HG03095 (cell line): ENCODE results near the gene CA10.

Experiments used
- ATAC-seq: cut with Tn5 transposase; IDR thresholded peaks from one replicate; pipeline ENCODE4 v1.9.1; 2021; ENCODE audit warnings: moderate library complexity; ENCODE audit not compliant: unreplicated experiment

Gene CA10

GRCh38 chr17:51661403-51661802, 497.1 kb downstream of the CA10 start:
- ATAC-seq = no peak

- ATAC-seq = no peak
Observed at GRCh38 chr17:51660266-51660665, 498.2 kb downstream of the CA10 start.

- no peak for ATAC-seq
Observed at GRCh38 chr17:51657224-51657623, 501.3 kb downstream of the CA10 start.

GRCh38 chr17:51653878-51654277, 504.6 kb downstream of the CA10 start:
- no peak for ATAC-seq

- ATAC-seq = no peak
Observed at GRCh38 chr17:51652529-51652928, 506.0 kb downstream of the CA10 start.

GRCh38 chr17:51651513-51652298, 506.8 kb downstream of the CA10 start:
- ATAC-seq = no peak

- ATAC-seq = no peak
Observed at GRCh38 chr17:51650772-51651171, 507.7 kb downstream of the CA10 start.

- no peak for ATAC-seq
Observed at GRCh38 chr17:51650202-51650601, 508.3 kb downstream of the CA10 start.

- no peak for ATAC-seq
Observed at GRCh38 chr17:51647826-51648225, 510.7 kb downstream of the CA10 start.

GRCh38 chr17:51647067-51647466, 511.4 kb downstream of the CA10 start:
- ATAC-seq = no peak

- no peak for ATAC-seq
Observed at GRCh38 chr17:51646539-51646938, 512.0 kb downstream of the CA10 start.

GRCh38 chr17:51645056-51645455, 513.5 kb downstream of the CA10 start:
- no peak for ATAC-seq

GRCh38 chr17:51643702-51644490, 514.6 kb downstream of the CA10 start:
- ATAC-seq = no peak

GRCh38 chr17:51642029-51642428, 516.5 kb downstream of the CA10 start:
- no peak for ATAC-seq

GRCh38 chr17:51640108-51640622, 518.3 kb downstream of the CA10 start:
- no peak for ATAC-seq

- ATAC-seq = no peak
Observed at GRCh38 chr17:51638971-51639370, 519.5 kb downstream of the CA10 start.

- ATAC-seq = no peak
Observed at GRCh38 chr17:51636291-51636690, 522.2 kb downstream of the CA10 start.

- ATAC-seq = no peak
Observed at GRCh38 chr17:51630101-51630671, 528.3 kb downstream of the CA10 start.

- ATAC-seq = no peak
Observed at GRCh38 chr17:51629232-51629631, 529.3 kb downstream of the CA10 start.

GRCh38 chr17:51627779-51628178, 530.7 kb downstream of the CA10 start:
- ATAC-seq = no peak

GRCh38 chr17:51618476-51618875, 540.0 kb downstream of the CA10 start:
- no peak for ATAC-seq

- ATAC-seq = no peak
Observed at GRCh38 chr17:51617986-51618385, 540.5 kb downstream of the CA10 start.
